Peyer's patch (tissue), 4 donors: Measurements from ENCODE around the gene C10orf88. TPM values are rescaled to one million over a fixed set of nuclear protein-coding genes. Genes with fewer than 3 reads are reported as not detected.

ENCODE experiments used
- DNase-seq, 3 donors: peaks; one replicate each; pipeline ENCODE4 v3.0.0-alpha.2; 2017 to 2019
- H3K27ac ChIP-seq, 4 donors: fragments of 200-600 bp; sonication (generic); one replicate each; pipeline ENCODE4 v1.5.1; 2016 to 2019
- H3K27me3 ChIP-seq, 2 donors: fragments of 200-600 bp; sonication (generic); one replicate each; pipeline ENCODE4 v1.5.1; 2019
- H3K36me3 ChIP-seq, 3 donors: fragments of 200-600 bp; sonication (generic); one replicate each; pipeline ENCODE4 v1.5.1; 2016 to 2019
- H3K4me1 ChIP-seq, 4 donors: fragments of 200-600 bp; sonication (generic); one replicate each; pipeline ENCODE4 v1.5.1; 2016 to 2019
- H3K4me3 ChIP-seq, 4 donors: fragments of 200-600 bp; sonication (generic); 1 replicate in 3 of 4; 2 replicates in 1 of 4; pipeline ENCODE4 v1.5.1; 2016 to 2019; ENCODE audit warnings: mild to moderate bottlenecking in 1 of 4
- H3K9me3 ChIP-seq, 4 donors: fragments of 200-600 bp; sonication (generic); one replicate each; pipeline ENCODE4 v1.5.1; 2016 to 2019; ENCODE audit warnings: mild to moderate bottlenecking in 1 of 4
- CTCF ChIP-seq, 6 experiments: fragments of 450-650 bp in 4 of 6; fragments of 200-600 bp in 2 of 6; sonication (generic) in 1 of 6; IDR thresholded peaks; one replicate each; pipeline ENCODE4 v1.5.1; 2017 to 2019; ENCODE audit warnings: antibody characterized with exemption in 6 of 6, mild to moderate bottlenecking in 3 of 6, moderate library complexity in 1 of 6
- POLR2A ChIP-seq, 2 donors: fragments of 450-650 bp; IDR thresholded peaks; one replicate each; pipeline ENCODE4 v1.5.1; 2017; ENCODE audit warnings: antibody characterized with exemption in 2 of 2, mild to moderate bottlenecking in 2 of 2, moderate library complexity in 2 of 2
- total RNA-seq, 4 donors: library from RNA; depleted of rRNA; stranded (reverse); fragments of >200 nt; gene quantifications; one replicate each; pipeline ENCODE4 v1.1.0, GENCODE V29; 2016

Gene C10orf88
- total RNA-seq, 4 donors from 2014 or later = 5.6 to 93.3 (median 7.5) TPM

- Histone ChIP-seq H3K9me3 (no peaks in the 10 kb centered on the region), H3K4me1 (no peaks in the 10 kb centered on the region), H3K36me3 (peaks cover 0 to 23% (median 0%) of the 10 kb centered on the region in 3 donors), H3K27ac (no peak overlapping the region), H3K27me3 (no peaks in the 10 kb centered on the region), H3K4me3 (no peak overlapping the region)
- TF ChIP-seq POLR2A (IDR thresholded peaks at IDR 0.05) (no peak), CTCF (IDR thresholded peaks at IDR 0.05) (no peak)
- DNase-seq = no peak
These were observed 36.3 kb upstream of the C10orf88 start for GRCh38 chr10:122990278-122990677.

- H3K27me3 ChIP-seq = no peaks in the 10 kb centered on the region
- no peak overlapping the region for H3K27ac ChIP-seq
- peaks cover 0 to 10% (median 0%) of the 10 kb centered on the region in 3 donors for H3K36me3 ChIP-seq
- DNase-seq = no peak
- TF ChIP-seq CTCF (IDR thresholded peaks at IDR 0.05) (no peak), POLR2A (IDR thresholded peaks at IDR 0.05) (no peak)
- H3K4me1 ChIP-seq = no peaks in the 10 kb centered on the region
- no peak overlapping the region for H3K4me3 ChIP-seq
- no peaks in the 10 kb centered on the region for H3K9me3 ChIP-seq
These were observed 34.5 kb upstream of the C10orf88 start for GRCh38 chr10:122988501-122988900.

GRCh38 chr10:122986335-122986734 is 32.3 kb upstream of the C10orf88 start:
- DNase-seq = no peak
- Histone ChIP-seq H3K9me3 (no peaks in the 10 kb centered on the region), H3K36me3 (no peaks in the 10 kb centered on the region), H3K27me3 (no peaks in the 10 kb centered on the region), H3K4me1 (no peaks in the 10 kb centered on the region), H3K4me3 (no peak overlapping the region), H3K27ac (no peak overlapping the region)
- TF ChIP-seq CTCF (IDR thresholded peaks at IDR 0.05) (no peak), POLR2A (IDR thresholded peaks at IDR 0.05) (no peak)

- H3K27ac ChIP-seq = no peak overlapping the region
- no peak overlapping the region for H3K4me3 ChIP-seq
- DNase-seq = no peak
- H3K36me3 ChIP-seq = no peaks in the 10 kb centered on the region
- H3K9me3 ChIP-seq = no peaks in the 10 kb centered on the region
- H3K27me3 ChIP-seq = no peaks in the 10 kb centered on the region
- peaks cover 0 to 3% (median 0%) of the 10 kb centered on the region in 4 donors for H3K4me1 ChIP-seq
- TF ChIP-seq CTCF (IDR thresholded peaks at IDR 0.05) (no peak), POLR2A (IDR thresholded peaks at IDR 0.05) (no peak)
These were observed 30.7 kb upstream of the C10orf88 start for GRCh38 chr10:122984708-122985107.

GRCh38 chr10:122983898-122984297 is 29.9 kb upstream of the C10orf88 start:
- Histone ChIP-seq H3K27me3 (no peaks in the 10 kb centered on the region), H3K36me3 (no peaks in the 10 kb centered on the region), H3K4me1 (peaks cover 0 to 6% (median 0%) of the 10 kb centered on the region in 4 donors), H3K9me3 (no peaks in the 10 kb centered on the region), H3K27ac (no peak overlapping the region), H3K4me3 (no peak overlapping the region)
- no peak for DNase-seq
- no peak for TF ChIP-seq POLR2A (IDR thresholded peaks at IDR 0.05)

GRCh38 chr10:122981066-122981464 is 27.0 kb upstream of the C10orf88 start:
- peak overlapping the region in 1 of 4 donors; percentile 97 for H3K27ac ChIP-seq
- H3K36me3 ChIP-seq = no peaks in the 10 kb centered on the region
- no peaks in the 10 kb centered on the region for H3K9me3 ChIP-seq
- no peaks in the 10 kb centered on the region for H3K27me3 ChIP-seq
- TF ChIP-seq POLR2A (IDR thresholded peaks at IDR 0.05) (no peak), CTCF (IDR thresholded peaks at IDR 0.05) (peak in 4 of 6 experiments; percentile 16 to 35 (median 32))
- no peak for DNase-seq
- peak overlapping the region; percentile 69 to 87 (median 82) for H3K4me3 ChIP-seq
- peaks cover 0 to 6% (median 0%) of the 10 kb centered on the region in 4 donors for H3K4me1 ChIP-seq
